Ovary (tissue), 9 donors: ENCODE results near the gene ROBO1. TPM values are rescaled to one million over a fixed set of nuclear protein-coding genes. Genes with fewer than 3 reads are reported as not detected.

Source experiments
- DNase-seq, 5 donors: peaks; one replicate each; pipeline ENCODE4 v3.0.0-alpha.2; 2019 to 2020
- H3K27ac ChIP-seq, 2 donors: fragments of 200-600 bp; one replicate each; pipeline versions ENCODE4 v1.5.1 to v1.8.0; 2019 to 2022
- H3K27me3 ChIP-seq: fragments of 200-600 bp; one replicate; pipeline ENCODE4 v1.8.0; 2022
- H3K36me3 ChIP-seq: fragments of 200-600 bp; sonication (generic); one replicate; pipeline ENCODE4 v1.5.1; 2019
- H3K4me1 ChIP-seq: one replicate; pipeline ENCODE4 v1.8.1; 2013; ENCODE audit warnings: mild to moderate bottlenecking, moderate library complexity; ENCODE audit not compliant: insufficient read depth
- H3K4me3 ChIP-seq: fragments of 200-600 bp; sonication (generic); one replicate; pipeline ENCODE4 v1.5.1; 2017
- H3K9me3 ChIP-seq, 2 donors: fragments of 200-600 bp in 1 of 2; sonication (generic) in 1 of 2; one replicate each; pipeline versions ENCODE4 v1.5.1 to v1.8.1; 2013 to 2019; ENCODE audit warnings: mild to moderate bottlenecking in 1 of 2, moderate library complexity in 1 of 2
- EP300 ChIP-seq: sonication (generic); formaldehyde crosslinking; IDR thresholded peaks from one replicate; pipeline ENCODE4 v1.6.1; 2017; ENCODE audit warnings: antibody characterized with exemption
- POLR2A ChIP-seq: fragments of 450-650 bp; IDR thresholded peaks from one replicate; pipeline ENCODE4 v1.6.1; 2017; ENCODE audit warnings: antibody characterized with exemption, mild to moderate bottlenecking, moderate library complexity
- WGBS, 3 donors: extraction: QIAGEN DNeasy Blood & Tissue Kit in 1 of 3; methylation state at CpG; one replicate each; pipeline versions ENCODE4 v1.1.5 to v1.1.7; 2013 to 2017; 5-methylcytosine and 5-hydroxymethylcytosine counted together
- intact Hi-C, 4 donors: fragments of 100-400 bp; cut with DNase I; formaldehyde crosslinking; loops; one replicate each; pipeline versions ENCODE4 v1.11.0 to v1.15.1; 2022 to 2023
- polyA plus RNA-seq, 2 donors: library from polyadenylated mRNA; stranded (reverse); fragments of 200-250 nt in 1 of 2; fragments of 350-450 nt in 1 of 2; fragmentation: Illumina TruSeq in 1 of 2; extraction: RNeasy Lipid Tissue Mini Kit (QIAGEN cat#74804) in 1 of 2; gene quantifications; one replicate each; pipeline ENCODE4 v1.2.3, GENCODE V29; 2013 to 2014
- total RNA-seq, 7 donors: library from RNA; depleted of rRNA in 2 of 7; stranded (reverse); fragments of >200 nt in 2 of 7; fragmentation: NEBNext Ultra II Directional in 3 of 7; extraction: Animal tissue kit (Norgen Biotek cat#: 25700) in 3 of 7; gene quantifications; one replicate each; pipeline versions ENCODE4 v1.1.0 to v1.2.4, GENCODE V29; 2016 to 2023
- TF ChIP-seq, protein P1 (sequence below), 3 donors: fragments of 450-650 bp in 2 of 3; fragments of 200-600 bp in 1 of 3; IDR thresholded peaks; one replicate each; pipeline versions ENCODE4 v1.5.1 to v1.8.0; 2016 to 2022; ENCODE audit warnings: antibody characterized with exemption in 3 of 3, mild to moderate bottlenecking in 1 of 3
- donor health status: DM: no; HTN: no; CAD: no; lungs with moderate emphysema.
- donor health status: DM: no; HTN: no; CAD: no.
- donor health status: Bipolar disorder and iron deficiency.
- donor health status: DM: yes; HTN: yes; CAD: no.
- donor health status: DM: no; HTN: no; CAD: no.
- donor health status: DM: yes; HTN: yes; CAD: no.

The ROBO1 gene
- total and polyA plus RNA-seq, 9 donors: 17.2 to 49.5 (median 29.0) TPM

DNA sequence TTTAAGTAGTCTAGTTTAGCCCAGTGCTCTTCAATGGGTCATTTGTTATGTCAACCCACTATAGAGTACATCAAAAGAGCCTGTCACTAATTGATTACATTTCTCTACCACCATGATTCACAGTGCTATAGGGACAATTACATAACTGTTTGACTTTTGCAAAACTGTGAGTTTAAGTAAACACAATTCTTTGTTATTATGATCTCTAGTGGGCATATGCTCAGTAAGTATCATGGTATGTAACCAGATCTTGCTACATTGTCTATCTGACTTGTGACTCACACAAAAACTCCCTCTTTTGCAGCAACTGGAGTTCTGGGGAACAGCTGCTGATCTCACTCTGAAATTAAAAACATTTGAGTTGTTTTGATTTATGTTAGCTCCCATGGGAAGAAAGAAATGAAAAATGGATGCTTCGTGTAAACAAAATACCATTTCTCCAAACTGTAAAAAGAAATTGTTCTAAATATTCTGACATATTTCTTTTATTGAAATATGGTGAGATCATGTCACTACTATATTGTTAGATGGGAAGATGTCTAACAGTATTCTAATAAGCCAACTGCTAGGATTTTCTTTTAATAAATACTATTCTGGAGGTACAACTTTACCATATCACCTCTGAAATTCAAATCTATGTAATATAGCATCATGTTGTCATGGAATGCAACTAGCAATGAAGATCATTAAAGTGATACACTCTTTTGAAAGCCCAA is 470.4 kb downstream of the ROBO1 start:
- no peaks in the 10 kb centered on the region for H3K27me3 ChIP-seq
- H3K27ac ChIP-seq: no peak overlapping the region
- no peaks in the 10 kb centered on the region for H3K9me3 ChIP-seq
- 7 to 21% (median 8%) methylated on average over 1 of the region's 1 CpG for WGBS, 3 donors
- intact Hi-C loops: no loop called here
- TF ChIP-seq POLR2A (no peak), EP300 (no peak)
- TF ChIP-seq, protein P1, sequence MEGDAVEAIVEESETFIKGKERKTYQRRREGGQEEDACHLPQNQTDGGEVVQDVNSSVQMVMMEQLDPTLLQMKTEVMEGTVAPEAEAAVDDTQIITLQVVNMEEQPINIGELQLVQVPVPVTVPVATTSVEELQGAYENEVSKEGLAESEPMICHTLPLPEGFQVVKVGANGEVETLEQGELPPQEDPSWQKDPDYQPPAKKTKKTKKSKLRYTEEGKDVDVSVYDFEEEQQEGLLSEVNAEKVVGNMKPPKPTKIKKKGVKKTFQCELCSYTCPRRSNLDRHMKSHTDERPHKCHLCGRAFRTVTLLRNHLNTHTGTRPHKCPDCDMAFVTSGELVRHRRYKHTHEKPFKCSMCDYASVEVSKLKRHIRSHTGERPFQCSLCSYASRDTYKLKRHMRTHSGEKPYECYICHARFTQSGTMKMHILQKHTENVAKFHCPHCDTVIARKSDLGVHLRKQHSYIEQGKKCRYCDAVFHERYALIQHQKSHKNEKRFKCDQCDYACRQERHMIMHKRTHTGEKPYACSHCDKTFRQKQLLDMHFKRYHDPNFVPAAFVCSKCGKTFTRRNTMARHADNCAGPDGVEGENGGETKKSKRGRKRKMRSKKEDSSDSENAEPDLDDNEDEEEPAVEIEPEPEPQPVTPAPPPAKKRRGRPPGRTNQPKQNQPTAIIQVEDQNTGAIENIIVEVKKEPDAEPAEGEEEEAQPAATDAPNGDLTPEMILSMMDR (IDR thresholded peaks at IDR 0.05): no peak
- no peaks in the 10 kb centered on the region for H3K4me1 ChIP-seq
- no peak overlapping the region for H3K4me3 ChIP-seq
- H3K36me3 ChIP-seq: no peaks in the 10 kb centered on the region
- DNase-seq: no peak

DNA sequence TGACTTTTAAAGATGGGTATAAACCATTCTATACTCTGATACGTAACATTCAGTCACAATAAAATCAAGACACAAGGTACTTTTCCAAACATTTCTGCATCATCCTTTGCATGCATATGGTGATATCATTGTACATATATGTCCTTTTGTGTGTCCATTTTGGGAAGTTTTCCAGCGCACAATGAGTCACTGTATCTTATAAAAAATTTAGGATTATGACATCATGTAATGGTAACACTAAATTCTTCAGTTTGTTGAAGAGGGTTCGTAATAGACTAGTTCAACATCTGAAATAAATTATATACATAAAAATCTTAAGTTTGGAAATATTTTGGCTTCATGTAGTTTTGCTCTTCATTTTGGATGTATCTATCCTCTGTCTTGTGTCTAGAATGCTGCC is 480.9 kb downstream of the ROBO1 start:
- WGBS, 3 donors: 94 to 98% (median 95%) methylated on average over 3 of the region's 3 CpGs
- intact Hi-C loops: no loop called here

DNA sequence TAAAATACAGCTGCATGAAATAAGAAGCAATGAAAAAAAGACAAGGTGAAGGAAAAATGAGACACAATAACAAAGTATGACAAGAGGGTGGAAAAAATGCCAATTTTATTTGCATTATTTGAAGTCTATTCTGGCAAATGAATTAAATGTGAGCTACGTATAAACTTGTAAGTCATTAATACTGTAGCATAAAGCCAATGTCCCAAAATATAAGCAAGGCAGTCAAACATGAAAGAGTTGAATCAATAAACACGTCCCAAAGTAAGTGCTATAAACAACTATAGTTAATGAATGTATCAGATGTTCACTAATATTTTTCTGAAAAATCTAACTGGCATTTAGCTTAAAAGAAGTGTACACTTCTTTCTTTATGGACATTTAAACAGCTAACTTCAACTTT is 481.9 kb downstream of the ROBO1 start:
- H3K36me3 ChIP-seq: no peaks in the 10 kb centered on the region
- no peaks in the 10 kb centered on the region for H3K9me3 ChIP-seq
- H3K4me3 ChIP-seq: no peak overlapping the region
- WGBS, 3 donors: 82 to 88% (median 85%) methylated on average over 2 of the region's 2 CpGs
- no peaks in the 10 kb centered on the region for H3K4me1 ChIP-seq
- TF ChIP-seq, protein P1 (IDR thresholded peaks at IDR 0.05): no peak
- no peak overlapping the region for H3K27ac ChIP-seq
- no peak for DNase-seq
- no peaks in the 10 kb centered on the region for H3K27me3 ChIP-seq
- intact Hi-C loops: no loop called here

More for the DNA sequence above, 480.9 kb downstream of the ROBO1 start:
- Histone ChIP-seq H3K27ac (no peak overlapping the region), H3K27me3 (no peaks in the 10 kb centered on the region), H3K36me3 (no peaks in the 10 kb centered on the region), H3K4me3 (no peak overlapping the region), H3K9me3 (no peaks in the 10 kb centered on the region), H3K4me1 (no peaks in the 10 kb centered on the region)
- TF ChIP-seq EP300: no peak
- no peak for TF ChIP-seq POLR2A
- DNase-seq: no peak

DNA sequence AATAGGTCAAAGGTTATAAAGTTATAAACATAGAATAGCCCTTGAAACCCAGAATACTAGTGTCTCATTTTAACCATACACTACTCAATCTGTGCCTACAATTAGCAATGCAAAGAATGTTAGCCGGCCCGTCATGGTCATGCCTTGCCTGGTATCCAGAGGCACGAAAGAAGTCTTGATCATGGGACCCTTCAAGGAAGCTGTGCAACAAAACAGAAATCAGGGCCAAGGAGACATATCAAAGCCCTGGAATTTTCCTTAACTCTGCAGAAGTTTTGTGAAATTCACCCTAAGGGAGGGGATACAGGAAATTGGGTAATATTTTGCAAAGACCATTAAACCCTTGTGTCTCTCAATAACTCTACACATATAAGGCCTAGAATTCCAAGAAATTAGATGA is 482.4 kb downstream of the ROBO1 start:
- TF ChIP-seq EP300 (no peak), POLR2A (no peak)
- TF ChIP-seq, protein P1 (IDR thresholded peaks at IDR 0.05): no peak
- Histone ChIP-seq H3K9me3 (no peaks in the 10 kb centered on the region), H3K4me3 (no peak overlapping the region), H3K4me1 (no peaks in the 10 kb centered on the region), H3K36me3 (no peaks in the 10 kb centered on the region), H3K27me3 (no peaks in the 10 kb centered on the region), H3K27ac (no peak overlapping the region)
- no peak for DNase-seq
- WGBS, 3 donors: 94 to 97% (median 94%) methylated on average over 3 of the region's 3 CpGs
- intact Hi-C loops: no loop called here

DNA sequence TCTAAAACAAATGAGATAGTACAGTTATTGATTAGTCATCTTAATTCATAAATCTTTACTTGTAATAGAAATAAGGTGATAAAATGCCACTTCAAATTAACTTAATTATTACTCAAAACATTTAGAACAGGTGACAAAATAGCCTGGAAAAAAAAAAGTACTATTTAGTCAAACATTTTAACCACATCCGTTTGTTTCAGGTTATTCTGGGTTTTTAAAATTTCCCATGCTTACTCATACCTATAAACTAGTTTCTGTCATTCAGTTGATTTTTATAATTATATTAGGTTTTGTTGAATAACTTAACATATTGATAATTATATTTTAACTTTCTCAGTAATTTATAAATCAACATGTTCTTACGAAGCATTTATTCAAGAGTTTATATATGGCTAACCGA is 483.0 kb downstream of the ROBO1 start:
- Histone ChIP-seq H3K27me3 (no peaks in the 10 kb centered on the region), H3K36me3 (no peaks in the 10 kb centered on the region), H3K4me3 (no peak overlapping the region), H3K27ac (no peak overlapping the region), H3K4me1 (no peaks in the 10 kb centered on the region), H3K9me3 (no peaks in the 10 kb centered on the region)
- intact Hi-C loops: no loop called here
- TF ChIP-seq, protein P1 (IDR thresholded peaks at IDR 0.05): no peak
- no peak for TF ChIP-seq EP300
- no peak for TF ChIP-seq POLR2A
- WGBS, 3 donors: 89 to 97% (median 92%) methylated on average over 3 of the region's 3 CpGs
- DNase-seq: no peak
